Caco-2 (cell line): ENCODE measurements around the gene EVA1B. TPM values are rescaled to one million over a fixed set of nuclear protein-coding genes. Genes with fewer than 3 reads are reported as not detected.

Experiments used
- BruUV-seq: library from RNA; stranded (reverse); fragments of 400-500 nt; replicated peaks from 2 replicates; lab custom pipeline; 2021; lab: Mats Ljungman, UMichigan
- CTCF ChIA-PET: fragments of 300-600 bp; sonication (Branson Sonifier 250); formaldehyde crosslinking; loops from one replicate; lab custom pipeline; 2022; ENCODE audit warnings: antibody characterized with exemption; lab: Charles Lee
- POLR2A ChIA-PET: fragments of 300-600 bp; sonication (Branson Sonifier 250); formaldehyde crosslinking; loops from one replicate; lab custom pipeline; 2022; ENCODE audit warnings: antibody characterized with exemption; lab: Charles Lee
- DNase-seq, 2 experiments: peaks; one replicate each; pipeline versions ENCODE4 v3.0.0 to v3.0.0-alpha.2; 2020 to 2022
- H3K27me3 ChIP-seq: replicated peaks from 2 replicates; pipeline ENCODE4 v1.6.0; 2011; ENCODE audit warnings: low read length; ENCODE audit not compliant: control insufficient read depth, insufficient read depth
- H3K36me3 ChIP-seq: 2 replicates; pipeline ENCODE4 v1.5.1; 2011; ENCODE audit warnings: low read length; ENCODE audit not compliant: control insufficient read depth, insufficient read depth
- H3K4me1 ChIP-seq: fragments of 250-450 bp; sonication (Bioruptor Pico); 2 replicates; pipeline ENCODE4 v1.5.1; 2020; ENCODE audit warnings: mild to moderate bottlenecking
- H3K4me3 ChIP-seq: 2 replicates; pipeline ENCODE4 v1.5.1; 2011; ENCODE audit warnings: low read depth, mild to moderate bottlenecking, control low read depth, low read length
- H3K9me3 ChIP-seq: fragments of 250-450 bp; sonication (Bioruptor Pico); 2 replicates; pipeline ENCODE4 v1.5.1; 2020; ENCODE audit warnings: mild to moderate bottlenecking, moderate library complexity
- H3K27ac Mint-ChIP-seq: one replicate; pipeline ENCODE4 v1.8.0; 2022; ENCODE audit warnings: mixed read lengths; ENCODE audit not compliant: unreplicated experiment
- H3K27me3 Mint-ChIP-seq: one replicate; pipeline ENCODE4 v1.8.0; 2022; ENCODE audit warnings: mixed read lengths; ENCODE audit not compliant: insufficient read depth, unreplicated experiment
- H3K36me3 Mint-ChIP-seq: one replicate; pipeline ENCODE4 v1.8.0; 2022; ENCODE audit warnings: mild to moderate bottlenecking, mixed read lengths; ENCODE audit not compliant: insufficient read depth, unreplicated experiment
- H3K4me1 Mint-ChIP-seq: one replicate; pipeline ENCODE4 v1.8.0; 2022; ENCODE audit warnings: low read depth, mixed read lengths; ENCODE audit not compliant: unreplicated experiment
- H3K4me3 Mint-ChIP-seq: one replicate; pipeline ENCODE4 v1.8.0; 2022; ENCODE audit warnings: mild to moderate bottlenecking, moderate library complexity, mixed read lengths; ENCODE audit not compliant: unreplicated experiment
- H3K9me3 Mint-ChIP-seq: one replicate; pipeline ENCODE4 v1.8.0; 2022; ENCODE audit warnings: mixed read lengths; ENCODE audit not compliant: unreplicated experiment
- CTCF ChIP-seq, 2 experiments: fragments of 200-600 bp in 1 of 2; IDR thresholded peaks; 1 replicate in 1 of 2; 2 replicates in 1 of 2; pipeline versions ENCODE4 v1.5.1 to v1.8.0; 2011 to 2022; ENCODE audit warnings: antibody characterized with exemption in 1 of 2, control low read depth in 1 of 2, inconsistent platforms in 1 of 2, low read depth in 1 of 2, low read length in 1 of 2, mild to moderate bottlenecking in 1 of 2, moderate library complexity in 1 of 2; ENCODE audit not compliant: insufficient read depth in 1 of 2, severe bottlenecking in 1 of 2, unreplicated experiment in 1 of 2
- intact Hi-C: fragments of 100-400 bp; cut with micrococcal nuclease; formaldehyde crosslinking; loops from one replicate; pipeline ENCODE4 v1.10.0; 2022; ENCODE audit not compliant: unreplicated experiment
- total RNA-seq: library from RNA; stranded (reverse); gene quantifications from 2 replicates; pipeline ENCODE4 v1.2.3, GENCODE V29; 2022

Gene EVA1B
- total RNA-seq, 1 experiment from 2014 or later = 4.1 TPM

- Histone ChIP-seq H3K4me1 (no peaks in the 10 kb centered on the region), H3K9me3 (no peaks in the 10 kb centered on the region), H3K4me3 (no peak overlapping the region), H3K36me3 (no peaks in the 10 kb centered on the region), H3K27me3 (no peaks in the 10 kb centered on the region)
- ChIA-PET POLR2A (no interaction called here), CTCF (interaction anchor here (1.3 kb wide), 1 partner anchor 20 kb away, joined by 3 read pairs; no protein-coding TSS in a partner anchor)
- Mint-ChIP-seq H3K36me3 (peaks cover 20% of the 10 kb centered on the region), H3K27me3 (no peaks in the 10 kb centered on the region), H3K9me3 (no peaks in the 10 kb centered on the region), H3K27ac (no peak overlapping the region), H3K4me1 (no peaks in the 10 kb centered on the region), H3K4me3 (no peak overlapping the region)
- no peak for TF ChIP-seq CTCF (IDR thresholded peaks at IDR 0.05; ENCODE audit: insufficient read depth in 1 of 2, low read depth in 1 of 2, low read length in 1 of 2, severe bottlenecking in 1 of 2, unreplicated experiment in 1 of 2)
- intact Hi-C loops = no loop called here
- BruUV-seq = no TSS peak
- DNase-seq = no peak
Observed at GRCh38 chr1:36349241-36349671, 25.8 kb upstream of the EVA1B start.

- POLR2A ChIA-PET = no interaction called here
Observed at GRCh38 chr1:36346741-36347370, 23.4 kb upstream of the EVA1B start.

GRCh38 chr1:36345353-36345752 is 21.9 kb upstream of the EVA1B start:
- POLR2A ChIA-PET = no interaction called here
- Mint-ChIP-seq H3K9me3 (no peaks in the 10 kb centered on the region), H3K27ac (no peak overlapping the region), H3K27me3 (no peaks in the 10 kb centered on the region), H3K4me1 (no peaks in the 10 kb centered on the region), H3K36me3 (peaks cover 29% of the 10 kb centered on the region), H3K4me3 (no peak overlapping the region)
- CTCF ChIA-PET = no interaction called here
- TF ChIP-seq CTCF (IDR thresholded peaks at IDR 0.05; ENCODE audit: insufficient read depth in 1 of 2, low read depth in 1 of 2, low read length in 1 of 2, severe bottlenecking in 1 of 2, unreplicated experiment in 1 of 2) = no peak
- no peak for DNase-seq
- Histone ChIP-seq H3K36me3 (no peaks in the 10 kb centered on the region), H3K27me3 (no peaks in the 10 kb centered on the region), H3K4me3 (no peak overlapping the region), H3K4me1 (no peaks in the 10 kb centered on the region), H3K9me3 (no peaks in the 10 kb centered on the region)
- no TSS peak for BruUV-seq
- intact Hi-C loops = no loop called here

More at GRCh38 chr1:36346741-36347370, 23.4 kb upstream of the EVA1B start:
- Histone ChIP-seq H3K4me3 (no peak overlapping the region), H3K4me1 (no peaks in the 10 kb centered on the region), H3K27me3 (no peaks in the 10 kb centered on the region), H3K36me3 (no peaks in the 10 kb centered on the region), H3K9me3 (no peaks in the 10 kb centered on the region)
- H3K36me3 Mint-ChIP-seq = peaks cover 20% of the 10 kb centered on the region
- no TSS peak for BruUV-seq
- H3K4me1 Mint-ChIP-seq = no peaks in the 10 kb centered on the region
- no peaks in the 10 kb centered on the region for H3K27me3 Mint-ChIP-seq
- no peak overlapping the region for H3K4me3 Mint-ChIP-seq
- CTCF ChIA-PET = no interaction called here
- no peaks in the 10 kb centered on the region for H3K9me3 Mint-ChIP-seq
- DNase-seq = no peak
- intact Hi-C loops = no loop called here
- H3K27ac Mint-ChIP-seq = no peak overlapping the region
- TF ChIP-seq CTCF (IDR thresholded peaks at IDR 0.05; ENCODE audit: insufficient read depth in 1 of 2, low read depth in 1 of 2, low read length in 1 of 2, severe bottlenecking in 1 of 2, unreplicated experiment in 1 of 2) = no peak
